ENCODE data around the gene GPR25.

GPR25 gene

DNA sequence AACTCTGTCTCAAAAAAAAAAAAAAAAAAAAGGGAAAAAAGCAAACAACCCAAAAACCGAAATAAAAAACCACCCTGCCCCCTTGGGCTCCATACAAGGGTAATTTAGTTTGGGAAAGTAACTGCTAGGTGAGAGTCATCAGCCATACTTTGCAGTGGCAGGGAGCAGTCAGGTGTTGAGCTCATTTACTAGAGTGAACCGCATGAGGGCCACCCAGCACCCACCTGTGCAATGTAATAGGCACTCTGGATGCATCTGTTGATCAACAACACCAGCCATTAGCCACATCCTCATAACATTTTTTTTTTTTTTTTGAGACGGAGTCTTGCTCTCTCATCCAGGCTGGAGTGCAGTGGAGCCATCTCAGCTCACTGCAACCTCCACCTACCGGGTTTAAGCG is 31.0 kb downstream of the GPR25 start:
- no peak for DNase-seq (ENCODE audit: extremely low read depth, insufficient read length)
- no peaks in the 10 kb centered on the region for H3K36me3 ChIP-seq (ENCODE audit: control insufficient read depth, insufficient read depth, low read length)
- no peaks in the 10 kb centered on the region for H3K27me3 ChIP-seq (replicated peaks; ENCODE audit: control insufficient read depth, insufficient read depth, low read length)
- TF ChIP-seq, protein P1, sequence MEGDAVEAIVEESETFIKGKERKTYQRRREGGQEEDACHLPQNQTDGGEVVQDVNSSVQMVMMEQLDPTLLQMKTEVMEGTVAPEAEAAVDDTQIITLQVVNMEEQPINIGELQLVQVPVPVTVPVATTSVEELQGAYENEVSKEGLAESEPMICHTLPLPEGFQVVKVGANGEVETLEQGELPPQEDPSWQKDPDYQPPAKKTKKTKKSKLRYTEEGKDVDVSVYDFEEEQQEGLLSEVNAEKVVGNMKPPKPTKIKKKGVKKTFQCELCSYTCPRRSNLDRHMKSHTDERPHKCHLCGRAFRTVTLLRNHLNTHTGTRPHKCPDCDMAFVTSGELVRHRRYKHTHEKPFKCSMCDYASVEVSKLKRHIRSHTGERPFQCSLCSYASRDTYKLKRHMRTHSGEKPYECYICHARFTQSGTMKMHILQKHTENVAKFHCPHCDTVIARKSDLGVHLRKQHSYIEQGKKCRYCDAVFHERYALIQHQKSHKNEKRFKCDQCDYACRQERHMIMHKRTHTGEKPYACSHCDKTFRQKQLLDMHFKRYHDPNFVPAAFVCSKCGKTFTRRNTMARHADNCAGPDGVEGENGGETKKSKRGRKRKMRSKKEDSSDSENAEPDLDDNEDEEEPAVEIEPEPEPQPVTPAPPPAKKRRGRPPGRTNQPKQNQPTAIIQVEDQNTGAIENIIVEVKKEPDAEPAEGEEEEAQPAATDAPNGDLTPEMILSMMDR (IDR thresholded peaks at IDR 0.05; ENCODE audit: insufficient read depth, low read length, poor library complexity, severe bottlenecking) = no peak
- H3K4me3 ChIP-seq (replicated peaks; ENCODE audit: low read depth, low read length) = no peak overlapping the region

DNA sequence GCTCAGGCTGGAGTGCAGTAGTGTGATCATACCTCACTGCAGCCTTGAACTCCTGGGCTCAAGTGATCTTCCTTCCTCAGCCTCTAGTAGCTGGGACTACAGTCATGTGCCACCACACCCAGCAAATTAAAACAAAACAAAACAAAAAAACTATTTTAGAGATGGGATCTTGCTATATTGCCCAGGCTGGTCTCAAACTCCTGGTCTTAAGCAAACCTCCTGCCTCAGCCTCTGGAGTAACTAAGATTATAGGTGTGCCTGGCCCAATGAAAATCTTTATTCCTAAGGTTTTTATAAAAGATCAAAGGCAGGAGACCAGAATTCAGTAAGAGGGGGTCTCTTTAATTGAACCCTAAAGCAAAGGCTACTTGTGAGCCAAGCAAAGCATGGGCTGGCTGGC is 32.0 kb downstream of the GPR25 start:
- H3K27me3 ChIP-seq (replicated peaks; ENCODE audit: control insufficient read depth, insufficient read depth, low read length) = no peaks in the 10 kb centered on the region
- no peaks in the 10 kb centered on the region for H3K36me3 ChIP-seq (ENCODE audit: control insufficient read depth, insufficient read depth, low read length)
- TF ChIP-seq, protein P1 (IDR thresholded peaks at IDR 0.05; ENCODE audit: insufficient read depth, low read length, poor library complexity, severe bottlenecking) = no peak
- DNase-seq (ENCODE audit: extremely low read depth, insufficient read length) = no peak
- H3K4me3 ChIP-seq (replicated peaks; ENCODE audit: low read depth, low read length) = no peak overlapping the region

DNA sequence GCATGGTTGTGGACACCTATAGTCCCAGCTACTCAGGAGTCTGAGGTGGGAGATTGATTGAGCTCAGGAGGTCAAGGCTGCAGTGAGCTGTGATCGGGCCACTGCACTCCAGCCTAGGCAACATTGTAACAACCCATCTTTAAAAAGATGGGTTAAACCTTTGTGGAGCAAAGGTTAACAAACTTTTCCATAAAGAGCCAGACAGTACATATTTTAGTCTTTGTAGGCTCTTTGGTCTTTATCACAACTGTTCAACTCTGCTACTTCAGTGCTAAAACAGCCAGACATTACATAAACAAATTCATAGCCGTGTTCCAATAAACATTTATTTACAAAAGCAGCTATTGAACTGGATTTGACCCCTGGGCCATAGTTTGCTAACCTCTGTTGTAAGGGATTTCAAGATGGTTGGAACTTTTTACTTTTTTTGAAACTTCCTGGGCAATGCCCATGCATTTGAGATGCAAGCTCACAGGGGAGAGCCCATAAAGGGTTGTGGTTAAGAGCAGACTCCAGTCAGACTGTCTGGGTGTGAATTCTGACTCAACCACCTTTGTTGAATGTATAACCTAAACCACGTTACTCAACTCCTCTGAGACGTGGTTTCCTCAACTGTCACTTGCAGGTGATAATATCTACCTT is 32.8 kb downstream of the GPR25 start:
- Histone ChIP-seq H3K4me3 (replicated peaks; ENCODE audit: low read depth, low read length) (no peak overlapping the region), H3K27me3 (replicated peaks; ENCODE audit: control insufficient read depth, insufficient read depth, low read length) (no peaks in the 10 kb centered on the region), H3K36me3 (ENCODE audit: control insufficient read depth, insufficient read depth, low read length) (no peaks in the 10 kb centered on the region)
- TF ChIP-seq, protein P1 (IDR thresholded peaks at IDR 0.05; ENCODE audit: insufficient read depth, low read length, poor library complexity, severe bottlenecking) = no peak
- no peak for DNase-seq (ENCODE audit: extremely low read depth, insufficient read length)

DNA sequence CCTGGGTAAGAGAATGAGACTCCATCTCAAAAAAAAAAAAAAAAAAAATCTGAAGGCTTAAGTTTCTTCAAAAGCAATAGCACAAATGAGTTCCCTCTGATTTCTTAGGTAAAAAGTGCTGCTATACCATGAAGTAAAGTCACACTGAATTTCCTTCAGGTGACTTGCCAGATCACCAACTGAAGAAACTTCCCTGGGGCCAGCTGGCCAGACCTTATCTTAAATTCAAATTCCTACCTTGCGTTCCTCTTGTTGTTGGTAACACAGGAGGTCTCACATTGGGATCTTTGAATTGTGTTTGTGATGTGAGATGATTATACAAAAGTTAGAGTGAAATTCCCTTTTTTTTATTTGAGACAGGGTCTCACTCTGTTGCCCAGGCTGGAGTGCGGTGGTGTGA is 33.7 kb downstream of the GPR25 start:
- TF ChIP-seq, protein P1 (IDR thresholded peaks at IDR 0.05; ENCODE audit: insufficient read depth, low read length, poor library complexity, severe bottlenecking) = no peak
- no peak overlapping the region for H3K4me3 ChIP-seq (replicated peaks; ENCODE audit: low read depth, low read length)
- DNase-seq (ENCODE audit: extremely low read depth, insufficient read length) = no peak
- no peaks in the 10 kb centered on the region for H3K27me3 ChIP-seq (replicated peaks; ENCODE audit: control insufficient read depth, insufficient read depth, low read length)
- H3K36me3 ChIP-seq (ENCODE audit: control insufficient read depth, insufficient read depth, low read length) = peaks cover 1% of the 10 kb centered on the region; the same call in 1 of the 2 replicates

DNA sequence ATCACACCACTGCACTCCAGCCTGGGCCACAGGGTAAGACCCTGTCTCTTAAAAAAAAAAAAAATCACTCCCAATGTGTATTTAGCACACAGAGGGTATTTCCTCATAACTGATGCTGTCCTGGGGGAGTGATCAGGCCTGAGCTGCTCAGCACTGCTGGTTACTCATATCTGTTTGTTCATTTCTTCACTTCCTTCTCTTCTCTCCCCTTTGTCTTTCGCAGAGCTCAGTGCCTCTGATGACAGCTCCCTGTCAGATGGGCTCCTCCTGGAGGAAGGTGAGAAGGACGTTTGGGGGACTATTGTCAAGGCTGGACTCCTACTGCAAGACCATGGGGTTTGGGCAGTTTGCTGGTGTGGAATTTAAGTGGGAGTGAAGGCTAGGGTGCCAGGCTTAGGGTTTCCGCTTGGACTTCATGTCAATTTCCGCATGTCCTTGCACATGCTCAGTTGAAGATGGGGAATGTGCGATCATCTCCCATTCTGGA is 34.9 kb downstream of the GPR25 start:
- H3K4me3 ChIP-seq (replicated peaks; ENCODE audit: low read depth, low read length) = no peak overlapping the region
- H3K36me3 ChIP-seq (ENCODE audit: control insufficient read depth, insufficient read depth, low read length) = peaks cover 1% of the 10 kb centered on the region; the same call in 1 of the 2 replicates
- no peaks in the 10 kb centered on the region for H3K27me3 ChIP-seq (replicated peaks; ENCODE audit: control insufficient read depth, insufficient read depth, low read length)
- peak; percentile 56 for DNase-seq (ENCODE audit: extremely low read depth, insufficient read length)
- TF ChIP-seq, protein P1 (IDR thresholded peaks at IDR 0.05; ENCODE audit: insufficient read depth, low read length, poor library complexity, severe bottlenecking) = no peak
